H9 (cell line): ENCODE results near the gene LHPP. TPM values are rescaled to one million over a fixed set of nuclear protein-coding genes. Genes with fewer than 3 reads are reported as not detected.

Source experiments
- DNase-seq: peaks from one replicate; pipeline ENCODE4 v3.0.0-alpha.2; 2017
- H2AFZ ChIP-seq: one replicate; pipeline ENCODE4 v1.6.1; 2013; ENCODE audit warnings: mild to moderate bottlenecking, low read length, control low read depth, moderate library complexity
- H2AK5ac ChIP-seq: 2 replicates; pipeline ENCODE4 v1.6.1; 2013; ENCODE audit warnings: low read length, control low read depth, mixed read lengths; ENCODE audit not compliant: insufficient read length
- H2BK120ac ChIP-seq: one replicate; pipeline ENCODE4 v1.6.1; 2013; ENCODE audit warnings: low read depth, mild to moderate bottlenecking, low read length, control low read depth, inconsistent platforms; ENCODE audit not compliant: poor library complexity, severe bottlenecking
- H2BK12ac ChIP-seq: 2 replicates; pipeline ENCODE4 v1.6.1; 2013; ENCODE audit warnings: low read length, control low read depth, mixed read lengths, low read depth; ENCODE audit not compliant: insufficient read length
- H2BK15ac ChIP-seq: 2 replicates; pipeline ENCODE4 v1.6.1; 2013; ENCODE audit warnings: low read depth, low read length, control low read depth
- H2BK20ac ChIP-seq: one replicate; pipeline ENCODE4 v1.6.1; 2013; ENCODE audit warnings: low read depth, mild to moderate bottlenecking, low read length, control low read depth, inconsistent platforms; ENCODE audit not compliant: poor library complexity, severe bottlenecking
- H2BK5ac ChIP-seq: 2 replicates; pipeline ENCODE4 v1.6.1; 2013; ENCODE audit warnings: low read length, control low read depth, mixed read lengths; ENCODE audit not compliant: insufficient read length
- H3K14ac ChIP-seq: 2 replicates; pipeline ENCODE4 v1.6.1; 2013; ENCODE audit warnings: low read length, control low read depth; ENCODE audit not compliant: insufficient read depth
- H3K18ac ChIP-seq: 2 replicates; pipeline ENCODE4 v1.6.1; 2013; ENCODE audit warnings: low read depth, mild to moderate bottlenecking, mixed read lengths, low read length, control low read depth; ENCODE audit not compliant: insufficient read length
- H3K23ac ChIP-seq: 2 replicates; pipeline ENCODE4 v1.6.1; 2013; ENCODE audit warnings: low read length, control low read depth, mixed read lengths, low read depth; ENCODE audit not compliant: insufficient read length
- H3K23me2 ChIP-seq: 2 replicates; pipeline ENCODE4 v1.6.1; 2013; ENCODE audit warnings: low read depth, mild to moderate bottlenecking, mixed read lengths, low read length, control low read depth; ENCODE audit not compliant: insufficient read length, poor library complexity, severe bottlenecking
- H3K27ac ChIP-seq: 2 replicates; pipeline ENCODE4 v1.5.1; 2013; ENCODE audit warnings: low read length, control low read depth, mixed read lengths, low read depth; ENCODE audit not compliant: insufficient read length
- H3K27me3 ChIP-seq: 2 replicates; pipeline ENCODE4 v1.6.1; 2013; ENCODE audit warnings: low read length, control low read depth, inconsistent platforms; ENCODE audit not compliant: insufficient read depth
- H3K4ac ChIP-seq: 2 replicates; pipeline ENCODE4 v1.6.1; 2013; ENCODE audit warnings: low read depth, mild to moderate bottlenecking, control low read depth, inconsistent platforms, low read length, moderate library complexity
- H3K4me1 ChIP-seq: 2 replicates; pipeline ENCODE4 v1.6.1; 2013; ENCODE audit warnings: low read length, control low read depth, inconsistent platforms; ENCODE audit not compliant: insufficient read depth
- H3K4me2 ChIP-seq: 2 replicates; pipeline ENCODE4 v1.6.1; 2013; ENCODE audit warnings: low read length, control low read depth, mixed read lengths; ENCODE audit not compliant: insufficient read length, insufficient read depth
- H3K56ac ChIP-seq: 2 replicates; pipeline ENCODE4 v1.6.1; 2013; ENCODE audit warnings: low read depth, mild to moderate bottlenecking, mixed read lengths, low read length, control low read depth; ENCODE audit not compliant: insufficient read length
- H3K79me1 ChIP-seq: 2 replicates; pipeline ENCODE4 v1.6.1; 2013; ENCODE audit warnings: low read depth, mild to moderate bottlenecking, moderate library complexity, low read length, control low read depth, inconsistent platforms; ENCODE audit not compliant: insufficient read depth, poor library complexity, severe bottlenecking
- H3K79me2 ChIP-seq: 2 replicates; pipeline ENCODE4 v1.6.1; 2013; ENCODE audit warnings: low read length, control low read depth, inconsistent platforms; ENCODE audit not compliant: insufficient read depth
- H3K9ac ChIP-seq: 2 replicates; pipeline ENCODE4 v1.6.1; 2013; ENCODE audit warnings: low read length, control low read depth, mixed read lengths; ENCODE audit not compliant: insufficient read length; ENCODE audit errors: extremely low read depth
- H3K9me3 ChIP-seq: one replicate; pipeline ENCODE4 v1.6.1; 2013; ENCODE audit warnings: low read depth, low read length, inconsistent platforms; ENCODE audit not compliant: control insufficient read depth
- H3T11ph ChIP-seq: one replicate; pipeline ENCODE4 v1.6.1; 2013; ENCODE audit warnings: mild to moderate bottlenecking, low read length, control low read depth, inconsistent platforms
- H4K20me1 ChIP-seq: one replicate; pipeline ENCODE4 v1.6.1; 2013; ENCODE audit not compliant: control insufficient read depth, insufficient read length, insufficient read depth
- H4K5ac ChIP-seq: 2 replicates; pipeline ENCODE4 v1.6.1; 2013; ENCODE audit warnings: low read depth, mild to moderate bottlenecking, mixed read lengths, low read length, control low read depth; ENCODE audit not compliant: insufficient read length
- H4K8ac ChIP-seq: replicated peaks from 2 replicates; pipeline ENCODE4 v1.6.1; 2013; ENCODE audit warnings: low read length, control low read depth, mixed read lengths, low read depth; ENCODE audit not compliant: insufficient read length
- H4K91ac ChIP-seq: 2 replicates; pipeline ENCODE4 v1.6.1; 2013; ENCODE audit warnings: low read depth, mild to moderate bottlenecking, moderate library complexity, mixed read lengths, low read length, control low read depth; ENCODE audit not compliant: insufficient read length
- H3K27ac Mint-ChIP-seq, 3 experiments: 2 replicates in 2 of 3; 3 replicates in 1 of 3; pipeline ENCODE4 v1.8.0; 2020 to 2021; ENCODE audit warnings: mixed read lengths in 3 of 3, mild to moderate bottlenecking in 1 of 3, moderate library complexity in 1 of 3
- H3K27me3 Mint-ChIP-seq: 2 replicates; pipeline ENCODE4 v1.8.0; 2021; ENCODE audit warnings: low read depth, mild to moderate bottlenecking, moderate library complexity, mixed read lengths
- H3K36me3 Mint-ChIP-seq, 3 experiments: 2 replicates in 2 of 3; 3 replicates in 1 of 3; pipeline ENCODE4 v1.8.0; 2020 to 2021; ENCODE audit warnings: low read depth in 3 of 3, mixed read lengths in 3 of 3; ENCODE audit not compliant: insufficient read depth in 1 of 3
- H3K4me1 Mint-ChIP-seq, 2 experiments: 2 replicates each; pipeline ENCODE4 v1.8.0; 2020; ENCODE audit warnings: mixed read lengths in 2 of 2
- H3K4me3 Mint-ChIP-seq, 2 experiments: 2 replicates in 1 of 2; 3 replicates in 1 of 2; pipeline ENCODE4 v1.8.0; 2020 to 2021; ENCODE audit warnings: mild to moderate bottlenecking in 2 of 2, mixed read lengths in 2 of 2, moderate library complexity in 1 of 2
- H3K9me3 Mint-ChIP-seq, 2 experiments: 2 replicates in 1 of 2; 3 replicates in 1 of 2; pipeline ENCODE4 v1.8.0; 2020; ENCODE audit warnings: mild to moderate bottlenecking in 2 of 2, mixed read lengths in 2 of 2, moderate library complexity in 1 of 2
- CTCF ChIP-seq: fragments of 200-600 bp; sonication (generic); conservative IDR thresholded peaks from 3 replicates; pipeline ENCODE4 v1.8.0; 2021; ENCODE audit warnings: antibody characterized with exemption, mild to moderate bottlenecking
- WGBS: extraction: QIAGEN DNeasy Blood & Tissue Kit; methylation state at CpG from one replicate; pipeline ENCODE4 v1.1.7; 2013; ENCODE audit warnings: missing lambda C conversion rate, low lambda C conversion rate, mixed read lengths; ENCODE audit not compliant: insufficient read length; ENCODE audit errors: extremely low coverage; 5-methylcytosine and 5-hydroxymethylcytosine counted together
- total RNA-seq: library from RNA; stranded (reverse); gene quantifications from 2 replicates; pipeline ENCODE4 v1.2.1, GENCODE V29; 2021

Gene LHPP
- total RNA-seq, 1 experiment from 2014 or later: 29.6 TPM

DNA sequence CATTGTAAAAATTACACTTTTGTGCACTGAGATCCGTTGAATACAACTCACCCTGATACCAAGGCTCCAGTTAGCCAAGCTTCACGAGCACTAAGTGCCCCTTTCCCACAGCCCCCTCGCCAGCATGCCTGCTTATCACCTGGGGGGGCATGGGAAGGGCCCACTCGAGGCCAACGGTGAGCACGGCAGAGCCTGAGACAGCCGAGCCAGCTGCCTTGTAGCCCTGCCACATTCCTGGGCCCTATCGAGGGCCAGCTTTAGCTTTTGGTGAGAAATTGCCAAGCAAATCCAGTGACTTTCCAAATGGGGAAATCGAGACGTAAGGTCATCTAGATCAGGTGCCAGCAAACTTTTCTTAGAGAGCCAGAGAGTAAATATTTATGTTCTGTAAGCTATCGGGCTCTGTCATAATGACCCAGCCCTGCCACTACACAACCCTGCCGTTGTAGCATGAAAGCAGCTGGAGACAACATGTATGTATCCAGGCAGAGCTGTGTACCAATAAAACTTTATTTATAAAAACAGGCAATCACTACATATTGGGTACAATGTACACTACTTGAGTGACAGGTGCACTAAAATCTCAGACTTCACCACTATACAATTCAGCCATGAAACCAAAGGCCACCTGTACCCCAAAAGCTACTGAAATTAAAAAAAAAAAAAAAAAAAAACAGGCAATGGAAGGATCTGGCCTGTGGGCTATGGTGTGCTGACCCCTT is 198.9 kb downstream of the LHPP start:
- H3K9me3 Mint-ChIP-seq: no peaks in the 10 kb centered on the region
- no peak overlapping the region for H2BK120ac ChIP-seq
- H3K27me3 ChIP-seq: no peaks in the 10 kb centered on the region
- no peak overlapping the region for H4K5ac ChIP-seq
- peaks cover 0 to 4% (median 0%) of the 10 kb centered on the region in 3 experiments; a peak in 3 of 7 replicates for H3K36me3 Mint-ChIP-seq
- H3K56ac ChIP-seq: no peak overlapping the region
- WGBS: no CpG with 5 or more reads among the region's 12 CpGs
- peaks cover 3 to 4% of the 10 kb centered on the region in 2 experiments for H3K4me1 Mint-ChIP-seq
- H3K9ac ChIP-seq: no peak overlapping the region
- H3K79me1 ChIP-seq: no peaks in the 10 kb centered on the region
- no peak overlapping the region for H2AK5ac ChIP-seq
- no peak overlapping the region for H3K4me3 Mint-ChIP-seq
- H3K27ac ChIP-seq: no peak overlapping the region
- no peak overlapping the region for H2BK20ac ChIP-seq
- H3K4me1 ChIP-seq: no peaks in the 10 kb centered on the region
- no peaks in the 10 kb centered on the region for H4K20me1 ChIP-seq
- no peak overlapping the region for H3K4ac ChIP-seq
- no peaks in the 10 kb centered on the region for H3K23me2 ChIP-seq
- H2AFZ ChIP-seq: no peak overlapping the region
- no peak for TF ChIP-seq CTCF
- H3K14ac ChIP-seq: no peak overlapping the region
- H3K9me3 ChIP-seq: no peaks in the 10 kb centered on the region
- no peak overlapping the region for H3K18ac ChIP-seq
- no peak overlapping the region for H3T11ph ChIP-seq
- H3K23ac ChIP-seq: no peak overlapping the region
- H2BK15ac ChIP-seq: no peak overlapping the region
- no peak overlapping the region for H2BK5ac ChIP-seq
- no peak for DNase-seq
- H3K27ac Mint-ChIP-seq: peak overlapping the region in 1 of 3 experiments; percentile 79; a peak in 1 of 7 replicates
- no peaks in the 10 kb centered on the region for H3K79me2 ChIP-seq
- H2BK12ac ChIP-seq: no peak overlapping the region
- no peak overlapping the region for H4K8ac ChIP-seq
- H4K91ac ChIP-seq: no peak overlapping the region
- no peak overlapping the region for H3K4me2 ChIP-seq
- no peaks in the 10 kb centered on the region; the same call in 1 of the 2 replicates for H3K27me3 Mint-ChIP-seq
